GM12865 (cell line): Measurements from ENCODE around the gene DYRK4.

Source experiments
- DNase-seq: peaks from one replicate; pipeline ENCODE4 v3.0.0; 2010; ENCODE audit warnings: low read depth
- H3K4me3 ChIP-seq: 2 replicates; pipeline ENCODE4 v1.5.1; 2011; ENCODE audit warnings: mild to moderate bottlenecking, low read depth, low read length, control low read depth
- CTCF ChIP-seq: IDR thresholded peaks from 2 replicates; pipeline ENCODE4 v1.5.1; 2011; ENCODE audit warnings: low read length, control low read depth, low read depth, inconsistent platforms; ENCODE audit not compliant: insufficient read depth; ENCODE audit errors: missing control alignments

The DYRK4 gene

GRCh38 chr12:4545195-4545594 is 16.8 kb upstream of the DYRK4 start:
- H3K4me3 ChIP-seq: no peak overlapping the region
- TF ChIP-seq CTCF: no peak
- DNase-seq: no peak

GRCh38 chr12:4552191-4552590 is 9.8 kb upstream of the DYRK4 start:
- no peak overlapping the region for H3K4me3 ChIP-seq
- TF ChIP-seq CTCF: no peak
- no peak for DNase-seq

GRCh38 chr12:4553943-4554342 is 8.1 kb upstream of the DYRK4 start:
- TF ChIP-seq CTCF: no peak
- no peak overlapping the region for H3K4me3 ChIP-seq
- DNase-seq: no peak

- H3K4me3 ChIP-seq: no peak overlapping the region
- TF ChIP-seq CTCF: no peak
Observed at GRCh38 chr12:4555804-4556203, 6.2 kb upstream of the DYRK4 start.

GRCh38 chr12:4556735-4557530 is 5.1 kb upstream of the DYRK4 start:
- no peak for TF ChIP-seq CTCF
- no peak for DNase-seq
- H3K4me3 ChIP-seq: no peak overlapping the region

More at GRCh38 chr12:4555804-4556203, 6.2 kb upstream of the DYRK4 start:
- no peak for DNase-seq

GRCh38 chr12:4557586-4557985 is 4.4 kb upstream of the DYRK4 start:
- no peak for TF ChIP-seq CTCF
- DNase-seq: no peak
- no peak overlapping the region for H3K4me3 ChIP-seq

- no peak overlapping the region for H3K4me3 ChIP-seq
- no peak for TF ChIP-seq CTCF
- DNase-seq: no peak
Observed at GRCh38 chr12:4558171-4558570, 3.8 kb upstream of the DYRK4 start.
